ENCODE measurements around the gene CHD6.

GRCh38 chr20:41655962-41656618, 37.9 kb upstream of the CHD6 start:
- TF ChIP-seq ARNTL (CRISPR knock-in tag; IDR thresholded peaks at IDR 0.05; ENCODE audit: borderline replicate concordance, low read depth) (no peak), RARB (CRISPR knock-in tag; IDR thresholded peaks at IDR 0.05) (no peak), PATZ1 (CRISPR knock-in tag; IDR thresholded peaks at IDR 0.05; ENCODE audit: borderline replicate concordance) (no peak), ZFP3 (CRISPR knock-in tag; IDR thresholded peaks at IDR 0.05) (no peak), CREB5 (CRISPR knock-in tag; IDR thresholded peaks at IDR 0.05; ENCODE audit: low read depth) (no peak), TCF4 (CRISPR knock-in tag; IDR thresholded peaks at IDR 0.05; ENCODE audit: borderline replicate concordance) (no peak), ZFP30 (CRISPR knock-in tag; IDR thresholded peaks at IDR 0.05) (no peak), SNAI2 (CRISPR knock-in tag; IDR thresholded peaks at IDR 0.05) (no peak), ZC3H10 (CRISPR knock-in tag; IDR thresholded peaks at IDR 0.05) (no peak), TSHZ2 (CRISPR knock-in tag; IDR thresholded peaks at IDR 0.05) (no peak), PPARA (CRISPR knock-in tag; IDR thresholded peaks at IDR 0.05; ENCODE audit: borderline replicate concordance) (no peak), ESRRG (CRISPR knock-in tag; IDR thresholded peaks at IDR 0.05) (no peak), POU6F1 (CRISPR knock-in tag; IDR thresholded peaks at IDR 0.05; ENCODE audit: borderline replicate concordance, low read depth) (no peak)
